IMR-90 (cell line): ENCODE results near the gene PCSK6. TPM values are rescaled to one million over a fixed set of nuclear protein-coding genes. Genes with fewer than 3 reads are reported as not detected.

Experiments used
- ATAC-seq: fragments of 200-7000 bp; cut with Tn5 transposase; 2 replicates; pipeline ENCODE4 v1.9.1; 2020; ENCODE audit warnings: low read depth, mild to moderate bottlenecking, moderate library complexity
- BruUV-seq: library from RNA; stranded (reverse); fragments of 400-500 nt; replicated peaks from 2 replicates; lab custom pipeline; 2021; lab: Mats Ljungman, UMichigan
- CTCF ChIA-PET: fragments of 300-600 bp; formaldehyde crosslinking; extraction: SDS; loops from one replicate; lab custom pipeline; 2021; ENCODE audit warnings: antibody characterized with exemption; lab: Yijun Ruan, JAX
- POLR2A ChIA-PET: fragments of 300-600 bp; sonication (Branson Sonifier 250); formaldehyde crosslinking; loops from one replicate; lab custom pipeline; 2022; ENCODE audit warnings: antibody characterized with exemption; ENCODE audit not compliant: unreplicated experiment; lab: Charles Lee
- DNase-seq: peaks from one replicate; pipeline ENCODE4 v3.0.0; 2013
- H2AFZ ChIP-seq: replicated peaks from 2 replicates; pipeline ENCODE3; 2013; ENCODE audit warnings: low read length, mild to moderate bottlenecking; ENCODE audit not compliant: poor library complexity
- H2AK5ac ChIP-seq: 2 replicates; pipeline ENCODE4 v1.6.1; 2013; ENCODE audit warnings: low read depth, low read length, inconsistent platforms
- H2AK9ac ChIP-seq: replicated peaks from 2 replicates; pipeline ENCODE3; 2013; ENCODE audit warnings: mild to moderate bottlenecking, low read depth, low read length, moderate library complexity; ENCODE audit not compliant: poor library complexity
- H2BK120ac ChIP-seq: 2 replicates; pipeline ENCODE4 v1.6.1; 2013; ENCODE audit warnings: low read depth, low read length, inconsistent platforms
- H2BK15ac ChIP-seq: 3 replicates; pipeline ENCODE4 v1.6.1; 2013; ENCODE audit warnings: low read depth, low read length, inconsistent platforms
- H2BK20ac ChIP-seq: 2 replicates; pipeline ENCODE4 v1.6.1; 2013; ENCODE audit warnings: low read depth, mild to moderate bottlenecking, inconsistent platforms, low read length, moderate library complexity
- H2BK5ac ChIP-seq: 2 replicates; pipeline ENCODE4 v1.6.1; 2013; ENCODE audit warnings: mild to moderate bottlenecking, low read depth, low read length, inconsistent platforms; ENCODE audit not compliant: poor library complexity, severe bottlenecking
- H3K14ac ChIP-seq: replicated peaks from 2 replicates; pipeline ENCODE4 v1.6.1; 2013; ENCODE audit warnings: low read depth, low read length, inconsistent platforms
- H3K18ac ChIP-seq: 2 replicates; pipeline ENCODE4 v1.6.1; 2013; ENCODE audit warnings: low read depth, low read length, control low read depth
- H3K23ac ChIP-seq: 2 replicates; pipeline ENCODE4 v1.6.1; 2013; ENCODE audit warnings: low read depth, low read length, inconsistent platforms
- H3K27ac ChIP-seq: 2 replicates; pipeline ENCODE4 v1.5.1; 2013; ENCODE audit warnings: mild to moderate bottlenecking, control low read depth, low read length; ENCODE audit not compliant: insufficient read depth
- H3K27me3 ChIP-seq: 2 replicates; pipeline ENCODE4 v1.6.1; 2013; ENCODE audit warnings: low read length; ENCODE audit not compliant: control insufficient read depth, insufficient read depth
- H3K36me3 ChIP-seq: 2 replicates; pipeline ENCODE4 v1.6.1; 2013; ENCODE audit warnings: low read length, mixed read lengths; ENCODE audit not compliant: control insufficient read depth, insufficient read depth
- H3K4ac ChIP-seq: 2 replicates; pipeline ENCODE4 v1.6.1; 2013; ENCODE audit warnings: low read depth, low read length, inconsistent platforms
- H3K4me1 ChIP-seq: 2 replicates; pipeline ENCODE4 v1.6.1; 2013; ENCODE audit warnings: low read length, mixed read lengths; ENCODE audit not compliant: control insufficient read depth, insufficient read depth
- H3K4me2 ChIP-seq: 2 replicates; pipeline ENCODE4 v1.6.1; 2013; ENCODE audit warnings: low read depth, mild to moderate bottlenecking, control low read depth, low read length, moderate library complexity
- H3K4me3 ChIP-seq: 2 replicates; pipeline ENCODE4 v1.5.1; 2013; ENCODE audit warnings: low read depth, mild to moderate bottlenecking, control low read depth, low read length, moderate library complexity; ENCODE audit not compliant: insufficient read depth
- H3K56ac ChIP-seq: 2 replicates; pipeline ENCODE4 v1.6.1; 2013; ENCODE audit warnings: low read length, inconsistent platforms; ENCODE audit not compliant: insufficient read depth; ENCODE audit errors: extremely low read depth
- H3K79me1 ChIP-seq, 2 experiments: 2 replicates each; pipeline ENCODE4 v1.6.1; 2013; ENCODE audit warnings: low read length in 2 of 2, inconsistent platforms in 1 of 2, low read depth in 1 of 2
- H3K9ac ChIP-seq: 2 replicates; pipeline ENCODE4 v1.6.1; 2013; ENCODE audit warnings: low read depth, low read length, control low read depth
- H3K9me1 ChIP-seq: 2 replicates; pipeline ENCODE4 v1.6.1; 2013; ENCODE audit warnings: low read length, inconsistent platforms; ENCODE audit not compliant: insufficient read depth
- H3K9me3 ChIP-seq: 2 replicates; pipeline ENCODE4 v1.6.1; 2013; ENCODE audit warnings: low read length; ENCODE audit not compliant: control insufficient read depth, insufficient read depth
- H4K20me1 ChIP-seq: 2 replicates; pipeline ENCODE4 v1.6.1; 2013; ENCODE audit warnings: low read length, inconsistent platforms; ENCODE audit not compliant: insufficient read depth
- H4K5ac ChIP-seq: 2 replicates; pipeline ENCODE4 v1.6.1; 2013; ENCODE audit warnings: mild to moderate bottlenecking, low read depth, low read length, control low read depth
- H4K8ac ChIP-seq, 2 experiments: 2 replicates each; pipeline ENCODE4 v1.6.1; 2013; ENCODE audit warnings: low read depth in 2 of 2, low read length in 2 of 2, control low read depth in 1 of 2, inconsistent platforms in 1 of 2
- H4K91ac ChIP-seq: 2 replicates; pipeline ENCODE4 v1.6.1; 2013; ENCODE audit warnings: low read depth, low read length, inconsistent platforms; ENCODE audit not compliant: insufficient read depth
- BHLHE40 ChIP-seq: fragments of 150-350 bp; IDR thresholded peaks from 2 replicates; pipeline ENCODE4 v1.6.1; 2016; ENCODE audit warnings: mild to moderate bottlenecking, low read depth, low read length
- CHD1 ChIP-seq: IDR thresholded peaks from 2 replicates; pipeline ENCODE4 v1.6.1; 2012; ENCODE audit warnings: low read depth, low read length, improper control_type of control experiment
- ELK1 ChIP-seq: fragments of 150-350 bp; IDR thresholded peaks from 2 replicates; pipeline ENCODE4 v1.6.1; 2016; ENCODE audit warnings: low read depth, mild to moderate bottlenecking, low read length, moderate library complexity, borderline replicate concordance
- MAFK ChIP-seq: IDR thresholded peaks from 2 replicates; pipeline ENCODE4 v1.6.1; 2012; ENCODE audit warnings: low read depth, low read length, improper control_type of control experiment
- MAZ ChIP-seq: IDR thresholded peaks from 2 replicates; pipeline ENCODE4 v1.6.1; 2012; ENCODE audit warnings: low read depth, mild to moderate bottlenecking, low read length, improper control_type of control experiment, moderate library complexity, borderline replicate concordance
- MXI1 ChIP-seq: IDR thresholded peaks from 2 replicates; pipeline ENCODE4 v1.6.1; 2012; ENCODE audit warnings: low read depth, mild to moderate bottlenecking, low read length, moderate library complexity, borderline replicate concordance
- NFE2L2 ChIP-seq: fragments of 150-350 bp; IDR thresholded peaks from 2 replicates; pipeline ENCODE4 v1.6.1; 2016; ENCODE audit warnings: low read depth, mild to moderate bottlenecking, low read length
- RCOR1 ChIP-seq: IDR thresholded peaks from 2 replicates; pipeline ENCODE4 v1.6.1; 2012; ENCODE audit warnings: mild to moderate bottlenecking, low read length, improper control_type of control experiment; ENCODE audit not compliant: insufficient replicate concordance
- RFX5 ChIP-seq: IDR thresholded peaks from 2 replicates; pipeline ENCODE4 v1.8.0; 2012; ENCODE audit warnings: low read depth, mild to moderate bottlenecking, low read length, moderate library complexity
- USF2 ChIP-seq: fragments of 150-350 bp; IDR thresholded peaks from 2 replicates; pipeline ENCODE4 v1.6.1; 2017; ENCODE audit warnings: mild to moderate bottlenecking, antibody characterized with exemption, low read length, low read depth
- WGBS, 2 experiments: methylation state at CpG; one replicate each; pipeline versions ENCODE4 v1.1.5 to v1.1.7; 2013; ENCODE audit warnings: missing lambda C conversion rate in 2 of 2; ENCODE audit not compliant: insufficient read length in 1 of 2; ENCODE audit errors: extremely low coverage in 2 of 2; 5-methylcytosine and 5-hydroxymethylcytosine counted together
- dilution Hi-C: fragments of 300-500 bp; cut with HindIII; formaldehyde crosslinking; loops from one replicate; pipeline ENCODE4 v1.14.3; 2018; ENCODE audit warnings: low sequenced_read_pairs; ENCODE audit not compliant: unreplicated experiment
- in situ Hi-C: fragments of 300-500 bp; cut with MboI; formaldehyde crosslinking; loops from 3 replicates; pipeline ENCODE4 v1.14.3; 2019; ENCODE audit warnings: low sequenced_read_pairs, inconsistent platforms, mixed read lengths
- intact Hi-C: fragments of 100-400 bp; cut with micrococcal nuclease; formaldehyde crosslinking; loops from 2 replicates; pipeline ENCODE4 v1.10.0; 2022
- polyA plus RNA-seq, 3 experiments: library from polyadenylated mRNA; depleted of rRNA; stranded (reverse); fragments of >200 nt; gene quantifications; 2 replicates each; pipeline ENCODE4 v1.2.3, GENCODE V29; 2012; ENCODE audit warnings: low replicate concordance in 1 of 3
- total RNA-seq: library from RNA; depleted of rRNA; stranded (reverse); fragments of >200 nt; gene quantifications from 2 replicates; pipeline ENCODE4 v1.2.3, GENCODE V29; 2012

PCSK6 gene
- total and polyA plus RNA-seq, 2 of the 4 experiments (the other 2 are of a cell fraction) = not detected

- POLR2A ChIA-PET = no interaction called here
- CTCF ChIA-PET = no interaction called here
- H4K5ac ChIP-seq = no peak overlapping the region
Measured at GRCh38 chr15:101373577-101373976, 115.9 kb downstream of the PCSK6 start.

More at GRCh38 chr15:101373577-101373976, 115.9 kb downstream of the PCSK6 start:
- Histone ChIP-seq H3K4me3 (no peak overlapping the region), H2AFZ (no peak overlapping the region), H3K4ac (no peak overlapping the region), H3K4me1 (no peaks in the 10 kb centered on the region), H3K27me3 (peaks cover 18% of the 10 kb centered on the region), H3K79me1 (no peaks in the 10 kb centered on the region), H3K9me1 (no peaks in the 10 kb centered on the region), H3K23ac (no peak overlapping the region), H2AK5ac (no peak overlapping the region), H2BK15ac (no peak overlapping the region), H4K91ac (no peak overlapping the region), H4K20me1 (no peaks in the 10 kb centered on the region), H3K4me2 (no peak overlapping the region), H3K9me3 (no peaks in the 10 kb centered on the region), H3K14ac (no peak overlapping the region), H2BK120ac (no peak overlapping the region), H4K8ac (no peak overlapping the region), H3K27ac (no peak overlapping the region), H3K36me3 (no peaks in the 10 kb centered on the region), H2BK5ac (no peak overlapping the region), H3K9ac (no peak overlapping the region), H3K18ac (no peak overlapping the region), H3K56ac (no peak overlapping the region), H2BK20ac (no peak overlapping the region), H2AK9ac (no peak overlapping the region)
- TF ChIP-seq ELK1 (no peak), USF2 (no peak), NFE2L2 (no peak), MAZ (no peak), BHLHE40 (no peak), CHD1 (no peak), MAFK (no peak), MXI1 (no peak), RFX5 (no peak), RCOR1 (no peak)
- BruUV-seq = no TSS peak
- DNase-seq = no peak
- dilution Hi-C loops = no loop called here
- no CpG with 5 or more reads among the region's 3 CpGs for WGBS, 2 experiments
- intact Hi-C loops = no loop called here
- in situ Hi-C loops = no loop called here
- ATAC-seq = no peak
